GM21447 (cell line): ENCODE measurements around the gene BRICD5.

ENCODE experiments used
- ATAC-seq: cut with Tn5 transposase; IDR thresholded peaks from one replicate; pipeline ENCODE4 v1.9.1; 2021; ENCODE audit not compliant: unreplicated experiment

The BRICD5 gene

DNA sequence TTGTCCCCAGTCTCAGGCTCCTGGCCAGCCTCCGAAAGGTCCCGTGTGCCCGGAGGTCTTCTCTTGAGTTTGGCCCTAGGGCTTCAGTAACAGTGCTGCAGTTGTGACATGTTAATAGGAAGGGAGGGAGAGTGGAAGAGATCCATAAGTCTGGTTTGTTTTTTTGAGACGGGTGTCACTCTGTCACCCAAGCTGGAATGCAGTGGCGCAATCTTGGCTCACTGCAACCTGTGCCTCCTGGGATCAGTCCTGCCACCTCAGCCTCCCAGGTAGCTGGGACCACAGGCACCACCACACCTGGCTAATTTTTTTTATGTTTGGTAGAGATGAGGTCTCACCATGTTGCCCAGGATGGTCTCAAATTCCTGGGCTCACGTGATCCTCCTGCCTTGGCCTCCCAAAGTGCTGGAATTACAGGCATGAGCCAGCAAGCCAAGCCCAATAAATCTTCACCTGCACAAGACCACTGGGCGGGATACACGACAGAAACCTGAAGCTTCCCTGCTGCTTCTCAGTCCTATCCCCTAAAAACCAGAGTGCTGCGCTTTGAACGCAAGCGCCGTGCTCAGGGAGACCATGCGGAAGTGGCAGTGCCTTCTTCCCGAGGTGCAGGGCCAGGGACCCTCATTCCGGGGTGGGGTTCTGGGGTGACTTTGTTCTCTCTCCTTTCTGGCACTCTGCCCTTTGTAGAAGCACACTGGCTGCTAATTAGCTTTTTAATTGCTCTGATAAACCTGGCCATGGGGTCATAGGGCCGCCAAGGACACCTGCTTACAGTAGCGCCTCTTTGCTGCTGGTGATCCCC lies 44.2 kb downstream of the BRICD5 start:
- no peak for ATAC-seq

GRCh38 chr16:2165861-2166260 lies 44.8 kb downstream of the BRICD5 start:
- ATAC-seq: no peak

DNA sequence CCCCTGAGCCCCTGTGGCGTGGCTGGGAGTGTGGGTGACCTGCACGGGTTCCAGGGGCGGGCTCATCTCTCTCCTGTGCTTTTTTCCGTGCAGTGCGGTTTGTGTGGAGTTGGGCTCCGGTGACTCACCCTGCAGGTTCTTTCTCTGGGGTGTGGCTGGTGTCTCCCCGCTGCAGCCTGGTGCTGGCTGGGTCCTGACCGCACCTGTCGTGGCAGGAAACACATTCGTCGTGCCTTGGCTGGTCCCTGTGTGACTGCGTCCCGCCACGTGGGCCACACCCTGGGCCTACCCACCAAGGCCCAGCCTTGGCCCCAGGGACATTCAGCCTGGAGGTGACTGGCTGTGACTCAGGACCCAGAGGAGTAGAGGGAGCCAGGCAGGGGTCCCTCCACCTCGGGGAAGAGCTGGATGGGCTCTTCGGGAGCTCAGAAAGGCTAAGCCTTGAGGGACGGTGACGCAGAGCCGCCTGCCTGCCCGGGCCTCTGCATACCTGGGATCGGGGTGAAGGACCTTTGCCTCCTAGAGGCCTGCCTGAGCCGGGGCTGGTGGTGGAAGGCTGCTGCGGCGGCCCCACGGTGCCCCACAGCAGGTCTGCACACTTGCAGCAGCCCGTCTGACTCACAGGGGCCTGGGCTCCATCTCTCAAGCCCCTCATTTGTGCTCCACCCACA lies 47.3 kb downstream of the BRICD5 start:
- no peak for ATAC-seq

- ATAC-seq: no peak
These were observed 48.0 kb downstream of the BRICD5 start for GRCh38 chr16:2162676-2163118.

GRCh38 chr16:2161911-2162310 lies 48.8 kb downstream of the BRICD5 start:
- ATAC-seq: no peak

- ATAC-seq: no peak
These were observed 49.6 kb downstream of the BRICD5 start for GRCh38 chr16:2160915-2161551.
